DMS53 treated with DMSO at 0.1 percent for 48 hours (cell line): ENCODE results near the gene SNX32.
"Not testable (repeated sequence)": the region's sequence is repeated elsewhere in the genome, so short reads cannot be mapped to it uniquely, and the experiment has no call there.

Experiments used
- DNase-seq: peaks from one replicate; lab custom pipeline; 2025; ENCODE audit not compliant: unreplicated experiment; lab: John Stamatoyannopoulos, UW

SNX32 gene

DNA sequence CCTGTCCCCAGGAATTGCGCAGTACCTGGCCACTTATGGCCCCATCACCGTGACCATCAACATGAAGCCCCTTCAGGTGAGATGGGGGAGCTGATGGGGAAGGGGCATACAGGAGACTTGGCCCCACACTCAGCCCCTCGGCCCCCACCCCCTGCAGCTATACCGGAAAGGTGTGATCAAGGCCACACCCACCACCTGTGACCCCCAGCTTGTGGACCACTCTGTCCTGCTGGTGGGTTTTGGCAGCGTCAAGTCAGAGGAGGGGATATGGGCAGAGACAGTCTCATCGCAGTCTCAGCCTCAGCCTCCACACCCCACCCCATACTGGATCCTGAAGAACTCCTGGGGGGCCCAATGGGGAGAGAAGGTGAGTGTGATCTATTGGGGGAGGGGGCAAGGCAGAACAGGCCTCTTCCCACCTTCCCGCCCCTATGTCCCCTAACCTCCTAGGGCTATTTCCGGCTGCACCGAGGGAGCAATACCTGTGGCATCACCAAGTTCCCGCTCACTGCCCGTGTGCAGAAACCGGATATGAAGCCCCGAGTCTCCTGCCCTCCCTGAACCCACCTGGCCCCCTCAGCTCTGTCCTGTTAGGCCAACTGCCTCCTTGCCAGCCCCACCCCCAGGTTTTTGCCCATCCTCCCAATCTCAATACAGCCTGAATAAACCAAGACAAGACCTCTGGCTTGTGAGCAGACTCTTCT, 49.4 kb downstream of the SNX32 start:
- DNase-seq: no peak

DNA sequence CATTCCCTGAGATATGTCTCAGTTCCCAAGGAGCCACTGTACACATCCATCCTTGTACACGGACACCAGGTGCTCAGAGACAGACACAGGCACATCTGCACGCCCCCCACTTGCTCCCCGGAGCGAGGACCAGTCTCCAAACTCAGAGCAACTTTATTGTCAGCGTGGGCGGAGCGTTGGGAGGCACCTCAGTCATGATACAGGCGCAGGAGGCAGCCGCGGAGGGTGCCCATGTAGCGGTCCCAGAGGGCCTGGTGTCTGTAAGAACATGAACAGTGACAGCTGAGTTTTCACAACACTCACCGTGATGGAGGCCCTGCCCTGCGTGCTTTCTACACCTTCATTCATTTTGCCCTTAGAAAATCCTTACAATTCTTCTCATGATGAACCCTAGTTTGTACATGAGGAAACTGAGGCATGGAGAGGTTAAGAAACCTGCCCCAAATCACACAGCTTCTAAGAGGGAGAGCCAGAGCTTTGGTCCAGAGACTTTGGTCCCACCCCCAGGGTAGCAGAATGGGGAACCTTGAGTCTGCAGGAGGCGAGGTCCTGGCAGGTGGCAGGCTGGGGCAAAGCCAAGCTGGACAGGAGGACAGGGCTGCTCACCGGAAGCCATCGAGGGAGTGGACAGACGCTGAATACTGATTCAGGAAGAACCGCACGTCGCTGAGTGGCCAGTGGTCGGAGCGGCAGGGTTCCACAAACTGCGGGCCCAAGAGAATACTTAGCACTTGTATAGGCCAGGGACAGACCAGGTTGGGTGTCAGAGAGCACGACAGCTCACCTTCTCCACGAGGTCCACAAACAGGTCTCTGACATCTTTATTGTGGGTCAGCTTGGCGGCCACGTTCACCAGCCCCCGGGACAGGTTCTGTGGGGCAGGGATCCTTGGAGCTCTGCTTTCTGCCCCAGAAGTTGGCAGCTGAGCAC, 50.3 kb downstream of the SNX32 start:
- no peak for DNase-seq

DNA sequence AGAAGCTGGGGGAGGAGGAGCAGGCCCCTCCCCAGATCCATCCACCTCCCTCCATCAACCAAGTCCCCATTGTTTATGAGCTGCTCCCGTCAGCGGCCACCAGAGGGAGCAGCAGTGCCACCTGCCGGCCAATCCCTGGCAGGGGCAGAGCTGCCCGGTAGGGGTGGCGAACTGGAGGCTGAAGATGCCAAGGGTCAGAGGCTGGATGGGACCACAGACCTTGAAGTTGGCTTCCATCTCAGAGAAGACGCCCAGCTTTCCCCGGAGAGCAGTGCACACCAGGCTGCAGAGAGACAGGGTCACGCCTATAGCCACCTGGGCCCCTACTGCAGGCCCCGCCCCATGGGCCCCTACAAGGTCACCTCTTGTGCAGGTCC, 50.9 kb downstream of the SNX32 start:
- DNase-seq: peak; percentile 50

DNA sequence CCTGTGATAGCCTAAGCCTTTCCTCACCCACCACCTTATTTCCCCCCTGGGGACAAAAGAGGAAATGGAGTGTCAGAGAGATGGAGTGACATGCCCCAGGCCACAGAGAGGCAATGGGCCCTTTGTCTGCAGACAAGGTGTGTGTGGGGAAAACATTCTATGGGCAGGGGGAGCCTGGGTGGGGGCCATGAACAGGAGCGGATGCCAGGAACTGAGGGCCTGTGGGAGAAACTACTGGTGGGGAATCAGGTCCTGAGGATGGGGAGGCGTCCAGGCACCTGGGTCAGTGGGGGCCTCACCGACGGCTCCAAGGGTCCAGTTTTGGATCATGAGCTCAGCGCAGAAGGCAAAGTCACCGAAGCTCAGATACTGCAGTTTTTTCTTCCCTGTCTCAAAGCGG, 51.5 kb downstream of the SNX32 start:
- no peak for DNase-seq

DNA sequence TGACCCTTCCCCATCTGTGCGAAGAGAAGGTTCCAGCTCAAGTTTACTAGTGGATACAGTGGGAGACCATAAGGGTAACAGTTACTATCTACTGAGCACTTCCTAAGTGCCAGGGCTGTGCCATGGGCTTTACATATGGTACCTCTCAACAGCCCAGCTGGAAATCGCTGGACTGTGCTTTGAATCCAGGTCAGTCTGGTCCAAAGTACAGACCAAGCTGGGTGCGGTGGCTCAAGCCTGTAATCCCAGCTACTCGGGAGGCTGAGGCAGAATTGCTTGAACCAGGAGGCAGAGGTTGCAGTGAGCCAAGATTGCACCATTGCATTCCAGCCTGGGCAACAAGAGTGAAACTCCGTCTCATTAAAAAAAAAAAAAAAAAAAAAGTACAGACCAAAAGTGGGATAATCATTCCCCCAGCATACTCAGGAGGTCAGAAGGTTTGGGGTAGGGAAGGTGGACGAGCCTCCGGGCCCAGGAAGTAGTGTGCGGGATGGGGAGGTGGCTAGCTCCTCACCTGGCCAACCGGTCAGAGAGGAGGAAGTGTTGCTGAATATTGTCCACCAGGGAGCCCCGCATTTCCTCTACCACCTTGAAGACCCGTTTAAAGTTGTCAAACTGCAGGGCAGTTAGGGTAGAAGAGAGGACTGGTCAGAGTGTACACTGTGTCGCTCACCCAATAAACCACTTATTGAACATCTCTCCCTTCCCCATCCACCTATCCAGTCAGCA, 52.2 kb downstream of the SNX32 start:
- no peak for DNase-seq

DNA sequence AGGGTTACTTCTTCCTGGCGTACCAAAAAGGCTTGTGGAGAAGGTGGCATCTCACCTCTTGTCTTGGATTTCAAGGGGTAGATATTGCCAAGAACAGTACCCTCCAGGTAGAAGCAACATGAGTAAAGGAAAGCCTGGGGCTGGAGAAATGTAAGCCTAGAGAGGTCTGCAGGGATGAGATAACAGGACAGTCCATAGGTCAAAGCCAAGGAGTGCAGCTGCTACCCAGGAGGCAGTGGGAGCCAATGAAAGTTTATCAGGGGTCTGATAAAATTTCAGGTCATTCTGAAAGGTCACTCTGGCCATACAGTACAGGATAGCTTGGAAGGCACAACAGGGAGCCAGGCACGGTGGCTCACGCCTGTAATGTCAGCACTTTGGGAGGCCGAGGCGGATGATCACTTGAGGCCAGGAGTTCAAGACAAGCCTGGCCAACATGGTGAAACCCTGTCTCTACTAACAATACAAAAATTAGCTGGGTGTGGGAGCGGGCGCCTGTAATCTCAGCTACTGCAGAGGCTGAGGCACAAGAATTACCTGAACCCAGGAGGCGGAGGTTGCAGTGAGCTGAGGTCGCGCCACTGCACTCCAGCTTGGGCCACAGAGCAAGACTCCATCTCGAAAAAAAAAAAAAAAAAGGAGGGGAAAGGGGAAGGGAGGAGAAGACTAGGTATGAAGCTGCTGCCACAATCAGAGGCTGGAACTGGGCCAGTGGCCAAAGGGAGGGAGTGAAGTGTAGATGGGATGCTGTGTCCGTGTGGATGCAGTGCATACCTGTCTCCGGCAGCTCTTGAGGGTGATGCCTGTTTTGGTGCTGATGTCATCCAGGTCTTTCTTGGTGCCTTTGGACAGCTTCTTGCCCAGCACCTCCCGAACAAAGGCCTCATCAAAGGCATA, 53.3 kb downstream of the SNX32 start:
- DNase-seq: no peak

DNA sequence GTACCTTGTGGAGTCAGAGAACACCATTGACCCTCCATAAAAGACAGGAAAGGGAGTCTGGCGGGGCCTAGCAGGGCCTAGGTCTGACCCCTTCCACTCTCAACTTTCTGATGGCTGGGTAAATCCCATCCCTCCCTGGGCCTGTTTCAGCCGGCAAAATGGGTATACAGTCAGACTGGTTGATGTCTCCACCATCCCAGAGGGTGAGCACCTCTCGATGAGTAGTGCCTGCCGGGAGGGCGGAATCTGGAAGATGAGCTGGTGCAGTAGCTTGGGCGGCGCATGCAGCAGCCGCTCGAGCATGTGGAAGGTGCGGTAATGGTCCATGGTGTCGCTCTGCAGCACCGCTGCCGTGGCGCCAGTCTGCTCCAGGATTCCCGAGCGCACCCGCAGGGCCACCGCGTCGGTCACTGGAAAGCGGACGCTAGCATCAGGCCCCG, 54.0 kb downstream of the SNX32 start:
- peak; percentile 58 for DNase-seq

DNA sequence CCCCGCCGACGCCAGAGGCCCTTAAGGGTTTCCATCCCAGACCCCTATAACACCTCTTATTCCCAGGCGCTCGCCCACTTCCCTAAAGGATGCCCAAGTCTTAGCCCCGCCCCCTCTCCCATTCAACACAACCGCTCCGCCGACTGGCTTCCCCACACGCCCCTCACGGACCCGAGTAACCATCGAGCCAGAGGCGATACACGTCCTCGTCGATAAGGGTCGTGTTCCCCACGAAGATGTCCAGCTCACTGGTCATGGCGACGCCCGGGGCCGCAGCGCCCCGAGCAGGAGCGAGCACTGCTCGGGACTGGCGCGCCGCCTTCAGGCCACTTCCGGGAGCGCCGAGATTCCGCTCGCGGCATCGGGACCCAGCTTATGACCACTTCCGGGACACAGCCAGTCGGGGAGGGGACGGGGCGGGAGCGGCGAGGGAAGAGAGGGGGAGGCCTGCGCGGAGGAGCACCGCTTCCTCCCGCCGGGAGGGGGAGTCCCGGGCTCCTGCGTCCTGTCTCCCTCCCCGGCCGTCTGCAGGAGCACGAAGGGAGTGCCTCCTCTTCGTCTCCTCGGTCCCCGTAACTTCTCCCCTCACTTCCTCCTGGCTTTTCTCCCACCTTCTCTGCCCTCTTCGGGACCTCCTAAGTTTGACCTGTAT, 54.5 kb downstream of the SNX32 start, which contains the start of gene FIBP:
Gene FIBP, minus strand, starts transcription at position 309 of the 652 bp plus-strand sequence. Its CDS starts 53 bp downstream, at position 256.
- peak; percentile 91 for DNase-seq

DNA sequence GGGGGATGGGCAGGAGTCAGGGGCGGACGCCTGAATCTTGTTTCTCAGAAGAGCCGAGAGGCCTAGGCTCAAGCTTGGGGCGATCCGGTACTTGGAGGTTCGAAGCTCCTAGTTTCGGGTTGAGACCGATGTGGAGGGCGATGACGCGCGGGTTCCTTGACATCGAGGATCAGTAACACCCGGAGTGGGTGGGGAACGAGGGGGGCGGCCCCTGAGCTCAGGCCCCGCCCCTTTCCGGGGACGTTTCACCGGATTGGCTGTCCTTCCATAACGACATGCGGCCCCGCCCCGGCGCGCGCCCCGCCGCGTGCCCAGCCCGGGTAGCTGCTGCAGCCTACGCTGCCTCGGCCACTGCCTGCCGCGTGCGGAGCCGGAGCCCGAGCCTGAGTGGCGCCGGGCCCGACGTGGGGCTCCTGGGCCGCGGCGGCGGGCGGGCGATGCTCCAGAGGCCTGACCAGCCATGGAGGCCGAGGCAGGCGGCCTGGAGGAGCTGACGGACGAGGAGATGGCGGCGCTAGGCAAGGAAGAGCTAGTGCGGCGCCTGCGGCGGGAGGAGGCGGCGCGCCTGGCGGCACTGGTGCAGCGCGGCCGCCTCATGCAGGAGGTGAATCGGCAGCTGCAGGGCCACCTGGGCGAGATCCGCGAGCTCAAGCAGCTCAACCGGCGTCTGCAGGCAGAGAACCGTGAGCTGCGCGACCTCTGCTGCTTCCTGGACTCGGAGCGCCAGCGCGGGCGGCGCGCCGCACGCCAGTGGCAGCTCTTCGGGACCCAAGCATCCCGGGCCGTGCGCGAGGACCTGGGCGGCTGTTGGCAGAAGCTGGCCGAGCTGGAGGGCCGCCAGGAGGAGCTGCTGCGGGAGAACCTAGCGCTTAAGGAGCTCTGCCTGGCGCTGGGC, 56.8 kb downstream of the SNX32 start, which contains the start of gene CCDC85B:
Gene CCDC85B, plus strand, starts transcription at position 350 of the 895 bp plus-strand sequence. Its CDS starts 111 bp downstream, at position 461.
- DNase-seq: peak; percentile 87

DNA sequence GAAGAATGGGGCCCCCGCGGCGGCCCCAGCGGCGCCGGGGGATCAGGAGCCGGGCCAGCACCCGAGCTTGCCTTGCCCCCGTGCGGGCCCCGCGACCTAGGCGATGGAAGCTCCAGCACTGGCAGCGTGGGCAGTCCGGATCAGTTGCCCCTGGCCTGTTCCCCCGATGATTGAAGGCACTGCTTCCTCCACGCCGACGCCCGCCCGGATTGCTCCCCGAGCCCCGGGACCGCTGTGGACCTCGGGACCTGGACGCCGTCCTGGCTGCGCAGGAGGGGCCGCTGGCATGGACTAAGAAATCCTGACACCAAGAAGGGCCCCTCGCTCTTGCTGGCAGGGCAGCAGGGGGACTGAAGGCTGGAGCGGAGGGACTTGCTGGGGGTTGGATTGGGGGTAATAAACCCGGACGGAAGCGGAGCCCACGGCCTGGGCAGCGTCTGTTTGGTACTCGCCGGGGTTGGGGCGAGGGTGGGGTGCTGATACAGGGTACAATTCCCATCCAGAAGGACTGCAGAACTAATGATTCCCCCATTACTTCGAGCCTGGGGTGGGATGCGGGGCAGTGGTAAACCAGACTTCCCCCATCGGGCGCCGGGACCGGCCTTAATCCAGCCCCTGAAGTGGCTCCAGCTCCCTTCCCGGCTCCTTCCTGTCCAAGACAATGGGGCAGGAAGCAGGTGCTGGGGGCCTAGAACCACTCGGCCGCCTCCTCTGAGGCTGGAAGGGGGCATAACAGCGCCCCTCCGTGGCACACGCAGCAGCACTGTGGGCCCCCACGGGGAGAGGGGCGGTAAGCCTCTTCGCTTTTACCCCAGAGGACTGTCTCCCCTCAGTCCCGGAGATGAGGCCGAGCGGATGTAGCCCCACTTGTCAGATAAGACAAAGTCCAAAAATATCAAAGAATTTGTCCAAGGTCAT, 57.7 kb downstream of the SNX32 start:
- peak; percentile 45 for DNase-seq

DNA sequence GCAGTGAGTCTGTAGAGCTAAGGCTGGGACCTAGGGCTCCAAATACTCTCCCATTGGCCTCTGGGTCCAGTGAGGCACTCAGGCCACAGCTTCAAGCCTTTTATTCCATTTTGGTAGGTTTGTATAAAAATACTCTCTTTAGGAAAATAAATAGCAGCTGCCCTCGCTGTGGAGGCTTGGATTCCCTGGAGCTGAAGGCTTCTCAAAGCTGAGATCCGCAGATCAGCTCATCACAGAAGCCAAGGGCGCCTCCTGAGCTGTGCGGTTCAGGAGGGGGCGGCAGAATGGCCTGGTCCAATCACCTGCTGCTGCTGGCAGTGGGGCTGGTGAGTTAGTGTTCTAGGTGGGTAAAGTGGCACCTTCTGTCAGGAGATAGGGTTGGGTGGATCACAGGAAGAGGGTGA, 58.4 kb downstream of the SNX32 start:
- DNase-seq: not testable (repeated sequence)

DNA sequence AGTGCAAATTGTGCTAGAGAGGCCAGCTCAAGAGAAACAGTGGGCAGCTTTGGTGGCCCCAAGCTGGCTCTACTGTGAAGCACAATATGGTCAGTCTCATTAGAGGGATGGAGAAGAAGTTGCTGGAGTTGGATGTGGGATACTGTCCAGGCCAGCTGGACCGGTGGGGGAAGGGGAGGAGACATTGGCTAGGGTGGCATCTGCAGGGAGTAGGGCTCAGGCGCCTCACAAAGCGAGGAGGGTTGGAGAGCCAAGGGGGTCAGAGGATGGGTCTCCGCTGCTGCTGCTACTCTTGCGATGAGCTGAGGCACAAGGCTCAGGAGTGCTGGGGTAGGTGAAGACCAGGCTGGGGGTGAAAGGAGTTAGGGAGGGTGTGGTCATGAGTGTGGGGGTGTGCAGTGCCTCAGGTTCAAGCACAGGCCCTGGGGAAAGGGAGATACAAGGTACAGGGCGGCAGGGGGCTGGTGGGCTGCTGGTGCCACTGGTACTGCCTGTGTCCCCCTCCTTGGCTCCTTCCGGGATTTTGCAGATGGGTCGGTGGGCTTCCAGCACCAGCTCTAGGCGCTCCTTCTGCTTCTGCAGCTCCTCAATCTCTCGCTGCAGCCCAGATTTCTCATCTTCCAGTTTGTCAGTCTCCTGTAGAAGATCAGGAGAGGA, 59.0 kb downstream of the SNX32 start:
- no peak for DNase-seq

DNA sequence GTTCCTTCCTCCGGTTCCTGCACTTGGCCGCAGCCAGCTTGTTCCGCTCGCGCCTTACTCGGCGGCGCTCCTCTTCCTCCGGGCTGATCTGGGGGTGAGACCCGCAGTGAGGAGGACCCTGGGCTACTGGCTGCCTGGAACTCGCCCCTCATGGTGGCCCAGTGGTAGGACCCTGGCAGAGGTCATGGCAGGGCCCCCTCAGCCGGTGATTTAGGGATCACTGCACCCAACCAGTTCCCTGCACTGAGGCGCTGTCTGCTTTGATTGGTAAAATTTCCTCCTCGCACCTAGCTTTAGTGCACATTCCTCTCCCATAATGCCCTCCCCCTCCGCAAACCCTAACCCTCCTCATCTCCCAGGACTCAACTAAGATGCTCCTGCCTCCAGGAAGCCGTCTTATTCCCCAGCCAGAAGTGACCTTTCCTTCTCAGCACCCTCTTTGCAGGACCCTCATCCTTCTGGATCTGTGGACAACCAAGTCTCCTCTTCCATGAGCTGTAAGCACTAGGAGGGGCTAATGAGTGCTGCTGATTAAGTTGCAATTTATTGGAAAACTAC, 60.4 kb downstream of the SNX32 start:
- DNase-seq: no peak

DNA sequence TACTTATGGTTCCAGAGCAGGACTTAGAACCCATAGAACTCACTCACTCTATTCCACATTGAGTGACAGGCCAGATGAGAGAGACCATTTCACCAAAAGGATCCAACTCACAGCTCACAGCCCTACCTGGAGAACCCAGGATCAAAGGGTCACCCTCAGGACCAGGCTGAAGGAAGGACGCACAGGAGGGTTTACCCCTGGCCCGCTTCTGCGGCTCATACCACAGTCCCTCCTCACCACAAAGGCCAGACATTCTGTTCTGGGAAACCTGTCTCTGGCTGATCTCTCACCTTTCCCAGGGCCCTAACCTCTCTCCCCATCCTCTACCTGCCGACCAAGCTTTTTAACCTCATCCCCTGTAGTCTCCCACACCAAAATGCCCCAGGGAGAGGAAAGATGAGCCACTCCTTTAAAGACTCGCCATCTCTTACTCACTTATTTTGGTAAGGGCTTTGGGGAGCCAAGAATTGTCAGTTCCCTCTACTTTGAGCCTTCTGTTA, 61.8 kb downstream of the SNX32 start:
- DNase-seq: no peak

DNA sequence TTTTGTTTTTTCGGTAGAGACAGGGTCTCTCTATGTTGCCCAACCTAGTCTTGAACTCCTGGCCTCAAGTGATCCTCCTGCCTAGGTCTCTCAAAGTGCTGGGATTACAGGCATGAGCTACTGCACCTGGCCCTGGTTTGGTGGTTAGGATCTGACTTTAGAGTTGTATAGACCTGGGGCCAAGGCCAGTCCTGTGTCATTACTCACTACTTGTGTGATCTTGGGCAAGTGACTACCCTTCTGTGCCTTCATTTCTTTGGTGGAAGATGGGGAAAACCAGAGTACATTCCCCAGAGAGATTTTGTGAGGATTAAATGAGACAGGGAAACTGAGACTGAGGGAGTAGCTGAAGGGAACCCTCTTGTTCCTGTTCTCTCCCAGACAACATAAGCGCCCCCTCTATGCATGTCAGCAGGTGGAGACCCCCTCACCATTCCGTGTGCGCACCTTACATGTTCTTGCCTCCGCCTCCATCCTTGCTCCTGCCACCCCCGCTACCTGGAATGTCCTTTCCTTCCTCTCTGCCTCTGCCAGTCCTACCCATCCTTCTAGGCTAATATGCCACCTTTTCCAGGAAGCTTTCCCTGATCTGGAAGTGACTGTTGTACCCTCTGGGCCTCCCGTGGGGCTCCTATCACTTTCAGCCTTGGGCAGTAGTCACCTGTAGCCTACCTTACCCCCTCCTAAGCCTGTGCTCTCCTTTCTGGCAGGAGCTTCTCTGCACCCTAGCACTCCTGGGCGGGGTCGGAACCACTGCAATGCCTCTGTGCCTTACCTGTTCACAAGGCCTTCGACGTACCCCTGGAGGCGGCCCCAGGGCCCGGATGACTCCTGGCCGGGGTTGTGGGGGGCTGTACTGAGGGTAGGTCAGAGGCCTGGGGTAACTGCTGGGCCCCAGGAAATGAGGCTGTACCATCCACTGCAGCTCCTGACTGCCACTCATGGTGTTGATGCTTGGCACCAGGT, 62.6 kb downstream of the SNX32 start:
- DNase-seq: no peak
